ENCODE results near the gene CASK.
"Not testable (repeated sequence)": the region's sequence is repeated elsewhere in the genome, so short reads cannot be mapped to it uniquely, and the experiment has no call there.

CASK gene

GRCh38 chrX:41707218-41707617 is 216.1 kb downstream of the CASK start:
- no peak for DNase-seq (ENCODE audit: low read depth, low spot score)
- no peak overlapping the region for H3K27ac ChIP-seq

DNA sequence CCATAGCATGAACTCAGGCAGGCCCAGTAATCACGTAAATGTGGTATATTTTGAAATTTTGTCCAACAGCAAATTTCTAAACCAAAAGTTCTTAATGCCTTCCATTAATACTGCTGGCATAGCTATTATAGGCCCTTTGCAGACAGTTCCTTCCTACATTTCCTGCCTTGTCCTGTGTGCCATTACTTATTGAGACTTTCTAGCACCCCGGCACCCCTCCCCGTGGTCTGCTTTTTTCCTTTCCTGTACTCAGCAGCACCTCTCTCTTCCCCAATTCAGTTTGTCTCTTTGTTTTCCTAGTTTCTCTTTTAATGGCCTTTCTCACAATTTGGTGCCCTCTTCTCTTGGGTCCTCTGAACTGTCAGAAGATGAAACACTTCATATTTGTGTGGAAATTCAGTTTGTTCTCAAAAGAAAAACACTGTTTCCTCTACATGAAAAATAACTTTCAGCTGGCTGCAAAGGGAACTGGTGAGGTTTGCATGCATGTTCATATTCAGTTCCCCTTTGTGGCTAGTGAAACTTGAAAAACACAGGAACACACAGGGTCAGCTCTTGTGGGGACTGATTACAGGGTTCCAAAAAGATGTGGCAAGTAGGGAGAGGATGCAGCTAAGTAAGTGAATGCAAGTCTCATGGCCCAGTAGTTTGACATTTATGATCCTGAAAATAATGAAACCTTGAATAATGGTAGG is 217.5 kb downstream of the CASK start:
- no peak overlapping the region for H3K27ac ChIP-seq
- no peak for DNase-seq (ENCODE audit: low read depth, low spot score)

DNA sequence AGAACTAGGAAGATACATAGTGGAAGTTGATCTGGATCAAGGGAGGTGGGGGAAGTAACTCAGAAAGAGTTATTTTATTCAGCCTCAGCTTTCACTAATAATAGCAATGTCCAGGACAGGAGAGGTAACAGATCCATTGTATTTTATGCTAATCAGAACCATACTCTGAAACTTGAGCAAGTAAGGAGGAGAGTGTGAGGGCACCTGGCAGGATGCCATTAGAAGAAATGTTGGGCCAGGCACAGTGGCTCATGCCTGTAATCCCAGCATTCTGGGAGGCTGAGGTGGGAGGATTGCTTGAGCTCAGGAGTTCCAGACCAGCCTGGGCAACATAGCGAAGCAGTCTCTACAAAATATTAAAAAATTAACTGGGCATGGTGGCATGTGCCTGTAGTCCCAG is 218.3 kb downstream of the CASK start:
- no peak overlapping the region for H3K27ac ChIP-seq
- no peak for DNase-seq (ENCODE audit: low read depth, low spot score)

DNA sequence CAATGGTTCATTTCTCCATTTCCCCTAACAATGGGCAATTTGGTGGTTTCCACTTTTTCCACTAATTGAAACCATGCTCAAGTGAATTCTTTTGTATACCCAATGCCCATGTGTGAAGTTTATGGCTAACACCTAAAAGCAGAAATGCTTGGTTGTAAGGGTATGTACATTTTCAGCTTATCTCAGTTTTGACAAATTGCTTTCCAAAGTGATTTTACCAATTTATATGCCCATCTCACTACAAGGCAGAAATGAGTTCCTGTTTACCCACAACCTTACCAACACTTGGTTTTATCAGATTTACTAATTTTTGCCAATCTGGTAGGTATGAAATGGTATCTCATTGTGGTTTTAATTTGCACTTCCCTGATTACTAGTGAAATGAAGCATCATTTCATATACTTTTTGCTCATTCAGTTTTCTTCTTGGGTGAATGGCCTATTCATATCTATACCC is 219.8 kb downstream of the CASK start:
- DNase-seq (ENCODE audit: low read depth, low spot score): no peak
- no peak overlapping the region for H3K27ac ChIP-seq

DNA sequence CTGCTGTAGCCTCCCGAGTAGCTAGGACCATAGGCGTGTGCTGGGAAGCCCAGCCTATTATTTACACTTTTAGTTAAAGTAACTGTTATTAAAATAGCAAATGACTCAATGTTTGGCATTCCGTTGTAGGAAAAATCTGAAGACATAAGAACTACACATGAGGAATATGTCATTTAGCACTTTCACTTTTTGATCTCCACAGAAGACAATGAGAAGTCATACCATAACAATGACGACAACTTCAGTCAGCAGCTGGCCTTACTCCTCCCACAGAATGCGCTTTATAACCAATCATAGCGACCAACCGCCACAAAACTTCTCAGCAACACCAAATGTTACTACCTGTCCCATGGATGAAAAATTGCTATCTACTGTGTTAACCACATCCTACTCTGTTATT is 227.9 kb downstream of the CASK start:
- DNase-seq (ENCODE audit: low read depth, low spot score): no peak
- H3K27ac ChIP-seq: no peak overlapping the region

DNA sequence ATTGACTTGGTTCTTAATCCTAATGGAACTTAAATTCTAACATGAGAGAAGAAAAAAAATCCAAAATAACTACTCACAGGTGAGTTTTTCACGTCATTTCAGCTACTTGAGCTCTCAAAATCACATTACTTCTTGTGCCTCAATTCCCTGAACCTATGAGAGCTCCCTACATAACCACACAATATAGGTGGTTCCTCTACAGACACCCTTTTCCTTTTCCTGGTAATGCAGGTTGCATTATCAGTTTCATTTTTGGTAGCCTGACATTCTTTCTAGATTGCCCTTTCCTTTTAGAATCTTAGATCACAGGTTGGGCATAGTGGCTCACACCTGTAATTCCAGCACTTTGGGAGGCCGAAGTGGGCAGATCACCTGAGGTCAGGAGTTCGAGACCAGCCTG is 230.3 kb downstream of the CASK start:
- no peak overlapping the region for H3K27ac ChIP-seq
- DNase-seq (ENCODE audit: low read depth, low spot score): no peak

DNA sequence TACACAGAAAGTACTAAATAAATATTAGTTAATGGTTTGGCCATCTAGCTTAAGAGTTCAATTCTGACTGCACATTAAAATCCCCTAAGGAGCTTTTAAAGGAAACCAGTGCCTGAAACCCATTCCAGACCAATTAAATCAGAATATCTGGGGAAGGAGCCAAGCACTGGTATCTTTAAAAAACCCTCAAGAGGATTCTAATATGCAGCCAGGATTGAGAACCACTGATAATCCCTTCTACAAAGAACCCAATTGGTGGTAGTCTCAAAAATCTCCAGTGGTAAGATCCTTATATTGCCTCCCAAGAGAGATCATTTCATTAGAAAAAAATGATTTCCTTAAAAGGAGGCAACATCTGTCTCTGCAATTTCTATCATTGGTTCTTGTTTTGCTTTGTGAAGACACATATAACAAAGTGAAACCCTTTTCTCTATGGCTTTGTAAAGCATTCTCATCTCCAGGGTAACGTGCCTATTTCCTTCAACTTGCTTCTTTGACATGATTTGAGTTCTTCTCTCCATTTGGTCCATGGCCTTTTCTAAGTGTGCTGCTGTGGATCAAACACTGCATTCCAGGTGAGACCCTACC is 231.1 kb downstream of the CASK start:
- DNase-seq (ENCODE audit: low read depth, low spot score): no peak
- no peak overlapping the region for H3K27ac ChIP-seq

DNA sequence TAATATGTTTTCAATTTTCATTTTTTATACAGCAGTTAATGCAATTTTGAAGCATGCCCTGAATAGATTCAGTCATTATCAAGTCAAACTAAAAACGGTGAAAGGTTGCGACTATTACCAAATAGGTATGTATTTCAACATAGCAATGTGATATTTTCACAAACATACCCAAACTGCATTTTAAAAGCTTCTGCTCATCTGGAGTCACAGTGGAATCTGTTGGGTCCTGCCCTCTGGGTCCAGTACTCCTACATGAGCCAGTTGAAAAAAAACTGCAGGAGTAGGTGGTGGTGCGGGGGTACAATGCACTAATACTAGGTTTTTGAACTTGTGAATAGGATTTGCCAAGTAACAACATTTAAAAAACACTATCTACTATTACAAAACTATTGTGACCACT is 233.6 kb downstream of the CASK start:
- no peak for DNase-seq (ENCODE audit: low read depth, low spot score)
- no peak overlapping the region for H3K27ac ChIP-seq

DNA sequence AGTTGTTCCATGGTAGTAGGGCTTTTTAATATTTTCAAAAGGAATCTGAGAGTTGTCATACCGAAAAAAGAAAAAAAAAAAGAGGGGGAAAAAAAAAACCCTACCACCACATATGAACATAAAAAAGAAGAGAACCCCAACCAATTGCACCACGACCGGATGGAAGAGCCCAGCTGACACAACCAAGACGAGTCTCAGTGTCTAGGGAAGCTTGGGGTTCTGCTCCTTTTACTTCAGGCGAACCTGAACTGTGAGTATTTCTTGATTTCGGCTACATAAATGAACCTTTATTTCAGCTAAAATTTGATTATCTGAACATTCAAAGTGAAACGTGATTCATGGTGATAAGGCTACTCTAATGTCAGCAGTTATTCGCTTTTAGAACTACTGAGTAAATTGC is 234.5 kb downstream of the CASK start, which contains the start of gene GPR34:
TSS of gene GPR34 (plus strand) at position 139 of the 400 bp plus-strand sequence. CDS start 6,661 bp downstream, outside the sequence.
- H3K27ac ChIP-seq: no peak within 1 kb of the TSS
- no peak for DNase-seq (ENCODE audit: low read depth, low spot score)

GRCh38 chrX:41688156-41688555 is 235.2 kb downstream of the CASK start:
- H3K27ac ChIP-seq: no peak overlapping the region
- no peak for DNase-seq (ENCODE audit: low read depth, low spot score)

DNA sequence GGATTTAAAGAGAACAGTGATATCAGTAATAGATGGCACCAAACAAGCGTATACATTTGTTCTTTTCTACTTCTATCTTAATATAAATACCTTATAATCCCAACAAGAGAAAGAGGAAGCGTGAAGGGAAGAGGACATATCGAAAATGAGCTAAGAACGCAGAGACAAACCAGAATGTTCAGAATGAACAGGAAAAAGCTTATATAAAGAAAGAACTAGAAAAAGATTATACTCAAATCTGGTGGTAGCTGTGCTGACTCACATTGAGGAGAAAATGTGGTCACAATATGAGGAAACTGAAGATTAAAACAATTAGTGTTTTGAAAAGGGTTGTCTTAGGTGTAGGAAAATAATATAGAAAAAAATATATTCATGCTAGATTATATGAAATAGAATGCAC is 236.6 kb downstream of the CASK start:
- H3K27ac ChIP-seq: no peak overlapping the region
- no peak for DNase-seq (ENCODE audit: low read depth, low spot score)

DNA sequence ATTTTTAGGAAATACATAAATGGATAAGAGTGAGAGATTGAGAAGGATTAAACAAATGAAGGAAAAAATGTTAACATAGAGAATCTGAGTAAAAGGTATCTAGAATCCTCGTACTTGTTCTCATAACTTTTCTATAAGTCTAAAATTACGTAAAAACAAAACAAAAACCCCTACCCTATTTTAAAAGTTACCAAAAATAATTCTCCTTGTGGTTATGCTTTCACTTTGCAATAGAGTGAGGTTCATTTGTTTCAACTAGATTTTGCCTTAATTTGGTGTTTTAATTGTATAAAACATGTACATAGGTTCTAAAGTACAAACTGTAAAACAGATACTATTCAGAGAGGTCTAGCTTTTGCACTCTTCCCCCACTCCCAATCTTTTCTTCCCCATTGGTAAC is 238.4 kb downstream of the CASK start:
- H3K27ac ChIP-seq: no peak overlapping the region
- DNase-seq (ENCODE audit: low read depth, low spot score): no peak

GRCh38 chrX:41684138-41684537 is 239.2 kb downstream of the CASK start:
- no peak for DNase-seq (ENCODE audit: low read depth, low spot score)
- H3K27ac ChIP-seq: no peak overlapping the region

- DNase-seq (ENCODE audit: low read depth, low spot score): no peak
- H3K27ac ChIP-seq: no peak overlapping the region
Measured at GRCh38 chrX:41677183-41678060, 245.9 kb downstream of the CASK start.

GRCh38 chrX:41676361-41676760 is 247.0 kb downstream of the CASK start:
- not testable (repeated sequence) for H3K27ac ChIP-seq; DNase-seq (ENCODE audit: low read depth, low spot score)

DNA sequence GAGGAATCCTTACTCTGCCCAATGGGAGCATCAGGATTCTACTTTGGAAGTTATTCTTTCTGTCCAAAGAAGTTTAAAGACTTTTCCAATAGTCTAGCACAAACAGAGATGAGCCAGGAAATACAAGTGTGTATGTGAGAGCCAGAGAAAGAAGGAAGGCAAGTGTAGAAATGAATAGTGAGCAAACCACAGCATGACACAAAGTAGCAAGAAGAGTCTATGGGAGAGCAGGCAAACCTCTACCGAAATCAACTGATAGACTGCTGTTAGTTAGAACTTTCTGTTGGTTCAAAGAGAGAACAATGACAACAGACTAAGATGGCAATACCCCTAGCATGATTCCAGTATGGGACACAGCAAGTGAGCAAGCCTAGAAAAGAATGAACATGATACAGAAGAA is 250.7 kb downstream of the CASK start:
- no peak for DNase-seq (ENCODE audit: low read depth, low spot score)
- H3K27ac ChIP-seq: no peak overlapping the region

GRCh38 chrX:41671082-41671481 is 252.3 kb downstream of the CASK start:
- no peak overlapping the region for H3K27ac ChIP-seq
- no peak for DNase-seq (ENCODE audit: low read depth, low spot score)

- H3K27ac ChIP-seq: no peak overlapping the region
- DNase-seq (ENCODE audit: low read depth, low spot score): no peak
Measured at GRCh38 chrX:41670112-41670511, 253.2 kb downstream of the CASK start.

- no peak for DNase-seq (ENCODE audit: low read depth, low spot score)
- H3K27ac ChIP-seq: no peak overlapping the region
Measured at GRCh38 chrX:41667631-41668030, 255.7 kb downstream of the CASK start.

GRCh38 chrX:41666251-41666650 is 257.1 kb downstream of the CASK start:
- DNase-seq (ENCODE audit: low read depth, low spot score): no peak
- H3K27ac ChIP-seq: peak overlapping the region; percentile 26

DNA sequence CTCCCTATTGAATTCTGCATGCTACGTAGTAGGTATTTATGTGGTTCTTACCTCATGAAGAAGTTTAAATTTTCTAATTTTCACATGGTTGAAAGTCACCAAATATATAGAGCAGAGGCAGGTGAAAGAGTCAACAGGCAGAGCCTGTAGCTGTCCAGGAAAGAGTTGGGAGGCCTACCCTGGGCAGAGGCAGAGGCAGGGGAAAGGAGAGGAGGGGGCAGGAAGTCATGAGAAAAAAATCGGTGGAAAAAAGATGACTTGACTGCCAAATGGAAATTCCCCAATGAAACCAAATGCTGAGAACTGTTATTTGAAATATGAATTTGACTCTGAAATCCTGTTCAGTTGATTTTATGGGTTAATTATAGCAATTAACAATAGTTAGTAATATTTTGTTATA is 257.7 kb downstream of the CASK start:
- no peak for DNase-seq (ENCODE audit: low read depth, low spot score)
- H3K27ac ChIP-seq: peak overlapping the region; percentile 26

Data from epithelial cell of prostate (primary cell).